ENCODE results near the gene INTS14. TPM values are rescaled to one million over a fixed set of nuclear protein-coding genes. Genes with fewer than 3 reads are reported as not detected.

The INTS14 gene
- total RNA-seq, 1 experiment from 2014 or later, result 44.7 TPM

DNA sequence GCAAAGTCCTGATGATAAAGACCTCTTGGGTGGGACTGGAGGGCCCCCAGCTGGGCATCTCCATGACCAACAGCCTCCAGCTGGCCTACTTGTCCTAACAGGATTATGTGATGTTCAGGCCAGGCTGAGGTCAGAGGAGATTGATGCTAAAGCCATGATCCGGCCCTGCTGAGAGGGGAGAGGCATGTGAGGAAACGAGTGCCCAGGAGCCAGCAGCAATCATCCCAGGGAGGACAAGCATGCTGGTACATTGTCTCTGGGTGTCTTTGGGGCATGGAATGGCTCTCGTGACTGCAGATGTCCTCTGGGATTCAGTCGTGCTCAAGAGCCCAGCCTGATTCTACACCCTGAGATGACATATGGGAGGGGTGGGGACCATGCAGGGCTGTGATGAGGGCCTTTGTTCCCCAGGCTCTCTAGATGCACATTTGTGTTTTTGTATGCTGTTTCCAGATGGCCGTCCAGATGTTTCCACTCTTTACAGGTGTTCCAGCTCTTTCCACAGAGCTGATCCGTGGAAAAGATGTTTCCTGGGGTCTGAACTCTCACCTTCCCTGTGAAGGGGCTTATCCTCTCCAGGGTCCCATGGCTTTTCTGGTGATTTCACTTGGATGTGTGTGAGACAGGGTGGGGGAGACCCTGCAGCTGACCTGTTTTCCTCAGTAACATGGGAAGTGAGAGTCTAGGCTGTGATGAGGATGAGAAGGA, 31.0 kb upstream of the INTS14 start:
- Histone ChIP-seq H2AFZ (ENCODE audit: low read length) (no peak overlapping the region), H3K79me2 (ENCODE audit: insufficient read depth, low read length) (no peaks in the 10 kb centered on the region), H3K27me3 (ENCODE audit: insufficient read depth, low read length) (no peaks in the 10 kb centered on the region), H3K9me3 (ENCODE audit: control insufficient read depth, low read depth, low read length) (no peaks in the 10 kb centered on the region), H3K4me2 (ENCODE audit: insufficient read depth, insufficient read length, low read length) (no peak overlapping the region), H3K9ac (ENCODE audit: extremely low read depth, insufficient read length, low read length) (no peak overlapping the region), H3K23ac (ENCODE audit: insufficient read length, low read depth, low read length) (no peak overlapping the region), H4K5ac (ENCODE audit: insufficient read length, low read depth, low read length) (no peak overlapping the region), H4K91ac (ENCODE audit: insufficient read length, low read depth, low read length) (no peak overlapping the region), H3K79me1 (ENCODE audit: insufficient read depth, low read depth, low read length, poor library complexity, severe bottlenecking) (no peaks in the 10 kb centered on the region), H3K18ac (ENCODE audit: insufficient read length, low read depth, low read length) (no peak overlapping the region), H4K8ac (replicated peaks; ENCODE audit: insufficient read length, low read depth, low read length) (no peak overlapping the region), H2BK20ac (ENCODE audit: low read depth, low read length, poor library complexity, severe bottlenecking) (no peak overlapping the region), H2BK15ac (ENCODE audit: low read depth, low read length) (no peak overlapping the region), H3K56ac (ENCODE audit: insufficient read length, low read depth, low read length) (no peak overlapping the region), H3K23me2 (ENCODE audit: insufficient read length, low read depth, low read length, poor library complexity, severe bottlenecking) (no peaks in the 10 kb centered on the region), H3K14ac (ENCODE audit: insufficient read depth, low read length) (no peak overlapping the region), H2BK120ac (ENCODE audit: low read depth, low read length, poor library complexity, severe bottlenecking) (no peak overlapping the region), H2BK5ac (ENCODE audit: insufficient read length, low read length) (no peak overlapping the region), H2BK12ac (ENCODE audit: insufficient read length, low read depth, low read length) (no peak overlapping the region), H4K20me1 (ENCODE audit: control insufficient read depth, insufficient read depth, insufficient read length) (no peaks in the 10 kb centered on the region), H3K4ac (ENCODE audit: low read depth, low read length) (no peak overlapping the region), H2AK5ac (ENCODE audit: insufficient read length, low read length) (no peak overlapping the region), H3T11ph (ENCODE audit: low read length) (no peak overlapping the region), H3K4me1 (ENCODE audit: insufficient read depth, low read length) (0 out of 2 replicates have a peak, but pooled peaks cover 2% of the 10 kb centered on the region), H3K27ac (ENCODE audit: insufficient read length, low read depth, low read length) (no peak overlapping the region)
- peaks cover 11 to 13% of the 10 kb centered on the region in 2 experiments for H3K4me1 Mint-ChIP-seq
- H3K27me3 Mint-ChIP-seq (ENCODE audit: low read depth), result no peaks in the 10 kb centered on the region
- no peak overlapping the region for H3K27ac Mint-ChIP-seq
- H3K36me3 Mint-ChIP-seq (ENCODE audit: insufficient read depth in 1 of 3, low read depth in 3 of 3), result no peaks in the 10 kb centered on the region
- DNase-seq, result no peak
- TF ChIP-seq, protein P1, sequence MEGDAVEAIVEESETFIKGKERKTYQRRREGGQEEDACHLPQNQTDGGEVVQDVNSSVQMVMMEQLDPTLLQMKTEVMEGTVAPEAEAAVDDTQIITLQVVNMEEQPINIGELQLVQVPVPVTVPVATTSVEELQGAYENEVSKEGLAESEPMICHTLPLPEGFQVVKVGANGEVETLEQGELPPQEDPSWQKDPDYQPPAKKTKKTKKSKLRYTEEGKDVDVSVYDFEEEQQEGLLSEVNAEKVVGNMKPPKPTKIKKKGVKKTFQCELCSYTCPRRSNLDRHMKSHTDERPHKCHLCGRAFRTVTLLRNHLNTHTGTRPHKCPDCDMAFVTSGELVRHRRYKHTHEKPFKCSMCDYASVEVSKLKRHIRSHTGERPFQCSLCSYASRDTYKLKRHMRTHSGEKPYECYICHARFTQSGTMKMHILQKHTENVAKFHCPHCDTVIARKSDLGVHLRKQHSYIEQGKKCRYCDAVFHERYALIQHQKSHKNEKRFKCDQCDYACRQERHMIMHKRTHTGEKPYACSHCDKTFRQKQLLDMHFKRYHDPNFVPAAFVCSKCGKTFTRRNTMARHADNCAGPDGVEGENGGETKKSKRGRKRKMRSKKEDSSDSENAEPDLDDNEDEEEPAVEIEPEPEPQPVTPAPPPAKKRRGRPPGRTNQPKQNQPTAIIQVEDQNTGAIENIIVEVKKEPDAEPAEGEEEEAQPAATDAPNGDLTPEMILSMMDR (conservative IDR thresholded peaks at IDR 0.05), result no peak; the same call in 2 of the 3 replicates
- no peak overlapping the region for H3K4me3 Mint-ChIP-seq
- no peaks in the 10 kb centered on the region for H3K9me3 Mint-ChIP-seq
- WGBS (ENCODE audit: extremely low coverage, insufficient read length, low lambda C conversion rate), result no CpG with 5 or more reads among the region's 6 CpGs
